ENCODE results near the gene RNASE11.

GRCh38 chr14:20578325-20578724 is 9.5 kb downstream of the RNASE11 start:
- TF ChIP-seq CTCF (conservative IDR thresholded peaks at IDR 0.05 in 1 of 2, IDR thresholded peaks at IDR 0.05 in 1 of 2; ENCODE audit: low read depth in 1 of 2, low read length in 2 of 2) = no peak
- no peak for TF ChIP-seq EZH2 (IDR thresholded peaks at IDR 0.05; ENCODE audit: low read length, missing control alignments)
